B cell (primary cell): ENCODE data around the gene GABRG3. TPM values are rescaled to one million over a fixed set of nuclear protein-coding genes. Genes with fewer than 3 reads are reported as not detected.

Experiments used
- ATAC-seq: fragments of 200-7000 bp; cut with Tn5 transposase; one replicate; pipeline ENCODE4 v1.10.0; 2021; ENCODE audit warnings: low read depth, mild to moderate bottlenecking, moderate number of reproducible peaks, moderate library complexity
- CTCF ChIA-PET: fragments of 350-600 bp; sonication (Branson Sonifier 250); formaldehyde crosslinking; loops from one replicate; lab custom pipeline; 2021; ENCODE audit warnings: antibody characterized with exemption, inconsistent platforms; lab: Charles Lee
- POLR2A ChIA-PET: fragments of 350-600 bp; sonication (Branson Sonifier 250); formaldehyde crosslinking; loops from one replicate; lab custom pipeline; 2021; ENCODE audit warnings: antibody characterized with exemption; lab: Charles Lee
- DNase-seq: peaks from one replicate; pipeline ENCODE4 v3.0.0; 2013
- H2AFZ ChIP-seq: 2 replicates; pipeline ENCODE4 v1.6.1; 2012; ENCODE audit warnings: mild to moderate bottlenecking, low read depth, low read length; ENCODE audit not compliant: insufficient read depth, poor library complexity, severe bottlenecking
- H3K27ac ChIP-seq, 2 donors: 1 replicate in 1 of 2; 2 replicates in 1 of 2; pipeline ENCODE4 v1.5.1; 2012 to 2013; ENCODE audit warnings: low read length in 2 of 2, mild to moderate bottlenecking in 2 of 2, moderate library complexity in 1 of 2
- H3K27me3 ChIP-seq, 4 experiments: fragments of 200-600 bp in 1 of 4; sonication (generic) in 1 of 4; replicated peaks in 1 of 4; 1 replicate in 2 of 4; 2 replicates in 2 of 4; pipeline versions ENCODE4 v1.6.1 to v1.7.0; 2013 to 2016; ENCODE audit warnings: low read length in 3 of 4, mild to moderate bottlenecking in 2 of 4, mixed read lengths in 1 of 4, moderate library complexity in 1 of 4; ENCODE audit not compliant: insufficient read depth in 4 of 4, control insufficient read depth in 3 of 4; ENCODE audit errors: control extremely low read depth in 1 of 4
- H3K36me3 ChIP-seq, 2 experiments: replicated peaks in 1 of 2; 1 replicate in 1 of 2; 2 replicates in 1 of 2; pipeline versions ENCODE4 v1.6.1 to v1.7.1; 2013; ENCODE audit warnings: low read length in 1 of 2; ENCODE audit not compliant: insufficient read depth in 2 of 2, control insufficient read depth in 1 of 2; ENCODE audit errors: control extremely low read depth in 1 of 2, extremely low read depth in 1 of 2
- H3K4me1 ChIP-seq, 2 donors: fragments of 200-600 bp in 1 of 2; sonication (generic) in 1 of 2; 1 replicate in 1 of 2; 2 replicates in 1 of 2; pipeline versions ENCODE4 v1.5.1 to v1.6.1; 2013 to 2017; ENCODE audit warnings: low read length in 2 of 2; ENCODE audit not compliant: control insufficient read depth in 2 of 2, insufficient read depth in 2 of 2
- H3K4me2 ChIP-seq: replicated peaks from 2 replicates; pipeline ENCODE3; 2012; ENCODE audit warnings: mild to moderate bottlenecking, low read depth, low read length; ENCODE audit not compliant: poor library complexity, severe bottlenecking
- H3K4me3 ChIP-seq, 5 experiments: fragments of 200-600 bp in 1 of 5; sonication (generic) in 1 of 5; 1 replicate in 3 of 5; 2 replicates in 2 of 5; pipeline versions ENCODE4 v1.5.1 to v1.7.0; 2011 to 2016; ENCODE audit warnings: low read length in 4 of 5, mild to moderate bottlenecking in 4 of 5, low read depth in 2 of 5, control low read depth in 1 of 5, moderate library complexity in 1 of 5; ENCODE audit not compliant: insufficient read depth in 1 of 5; ENCODE audit errors: control extremely low read depth in 1 of 5, extremely low read depth in 1 of 5
- H3K79me2 ChIP-seq: fragments of 200-600 bp; sonication (generic); one replicate; pipeline ENCODE4 v1.6.0; 2016; ENCODE audit warnings: low read length; ENCODE audit not compliant: control insufficient read depth, insufficient read depth
- H3K9ac ChIP-seq: fragments of 200-600 bp; sonication (generic); 2 replicates; pipeline ENCODE4 v1.6.1; 2017; ENCODE audit warnings: mild to moderate bottlenecking, low read length, moderate library complexity
- H3K9me3 ChIP-seq, 3 donors: one replicate each; pipeline versions ENCODE4 v1.6.1 to v1.7.1; 2013; ENCODE audit warnings: low read length in 2 of 3; ENCODE audit not compliant: control insufficient read depth in 2 of 3, insufficient read depth in 1 of 3; ENCODE audit errors: control extremely low read depth in 1 of 3
- H4K20me1 ChIP-seq: 2 replicates; pipeline ENCODE4 v1.6.0; 2012; ENCODE audit warnings: mild to moderate bottlenecking, low read length; ENCODE audit not compliant: insufficient read depth, control insufficient read depth, poor library complexity, severe bottlenecking
- H3K27ac Mint-ChIP-seq: one replicate; pipeline ENCODE4 v1.8.0; 2021; ENCODE audit warnings: mixed read lengths
- H3K27me3 Mint-ChIP-seq: one replicate; pipeline ENCODE4 v1.8.0; 2021; ENCODE audit warnings: mixed read lengths
- H3K4me1 Mint-ChIP-seq: one replicate; pipeline ENCODE4 v1.8.0; 2021; ENCODE audit warnings: mixed read lengths
- H3K4me3 Mint-ChIP-seq: one replicate; pipeline ENCODE4 v1.8.0; 2021; ENCODE audit warnings: mixed read lengths
- H3K9me3 Mint-ChIP-seq: one replicate; pipeline ENCODE4 v1.8.0; 2022; ENCODE audit warnings: mixed read lengths; ENCODE audit not compliant: insufficient read depth
- EZH2 ChIP-seq: IDR thresholded peaks from 2 replicates; pipeline ENCODE4 v1.6.1; 2012; ENCODE audit warnings: borderline replicate concordance, low read depth, mild to moderate bottlenecking, moderate library complexity, low read length; ENCODE audit not compliant: insufficient read depth, poor library complexity, severe bottlenecking
- WGBS: methylation state at CpG from one replicate; pipeline ENCODE4 v1.1.5; 2013; ENCODE audit warnings: missing lambda C conversion rate; ENCODE audit not compliant: insufficient coverage; 5-methylcytosine and 5-hydroxymethylcytosine counted together
- intact Hi-C: fragments of 100-400 bp; cut with micrococcal nuclease; formaldehyde crosslinking; loops from one replicate; pipeline ENCODE4 v1.10.0; 2022
- polyA plus RNA-seq: library from polyadenylated mRNA; depleted of rRNA; stranded (reverse); fragments of >200 nt; gene quantifications from 2 replicates; pipeline ENCODE4 v1.2.3, GENCODE V29; 2012
- total RNA-seq, 2 donors: library from RNA; stranded (reverse); fragments of 120-200 nt in 1 of 2; gene quantifications; 1 replicate in 1 of 2; 2 replicates in 1 of 2; pipeline versions ENCODE4 v1.2.3 to v1.2.4, GENCODE V29; 2013 to 2022
- TF ChIP-seq, protein P1 (sequence below): fragments of 200-600 bp; IDR thresholded peaks from one replicate; pipeline ENCODE4 v1.8.0; 2022; ENCODE audit warnings: antibody characterized with exemption, mild to moderate bottlenecking

Gene GABRG3
- total and polyA plus RNA-seq, 2 donors (not counting 1 experiment from before 2014, with no cell fraction given), result not detected

DNA sequence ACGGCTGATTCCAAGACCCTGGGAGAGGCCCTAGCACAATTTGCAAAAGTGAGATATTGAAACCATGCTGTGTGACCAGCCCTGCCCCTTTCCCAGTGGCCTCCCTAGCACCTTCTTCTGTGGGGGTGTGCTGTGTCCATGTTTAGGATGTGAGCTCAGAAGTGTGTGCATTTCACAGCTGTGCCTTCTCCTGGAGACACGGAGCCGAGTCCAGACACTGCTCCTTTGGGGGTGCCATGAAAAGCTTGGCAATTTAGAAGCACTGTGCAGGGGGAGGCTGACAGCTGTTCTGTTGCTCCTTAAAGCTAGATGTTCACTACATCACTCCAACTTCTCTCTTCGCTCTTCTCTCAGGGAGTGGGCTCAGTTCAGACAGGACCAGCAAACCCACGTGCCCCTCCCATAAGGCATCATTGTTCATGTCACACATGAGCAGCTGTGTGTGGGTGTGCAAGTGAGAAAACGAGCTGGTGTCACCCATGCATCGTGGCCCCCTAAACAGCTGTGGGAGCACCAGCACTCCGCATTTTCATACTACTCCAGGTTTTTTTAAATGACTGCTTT lies 492.6 kb downstream of the GABRG3 start:
- Mint-ChIP-seq H3K4me3 (no peak overlapping the region), H3K27ac (no peak overlapping the region), H3K4me1 (no peaks in the 10 kb centered on the region), H3K9me3 (peaks cover 7% of the 10 kb centered on the region), H3K27me3 (no peaks in the 10 kb centered on the region)
- Histone ChIP-seq H3K79me2 (no peaks in the 10 kb centered on the region), H3K9me3 (peaks cover 0 to 8% (median 0%) of the 10 kb centered on the region in 3 donors), H3K4me3 (no peak overlapping the region), H3K36me3 (no peaks in the 10 kb centered on the region), H3K27me3 (no peaks in the 10 kb centered on the region), H3K4me2 (no peak overlapping the region), H4K20me1 (no peaks in the 10 kb centered on the region), H3K9ac (no peak overlapping the region), H3K27ac (no peak overlapping the region), H3K4me1 (no peaks in the 10 kb centered on the region), H2AFZ (no peak overlapping the region)
- intact Hi-C loops, result no loop called here
- POLR2A ChIA-PET, result no interaction called here
- TF ChIP-seq EZH2, result no peak
- TF ChIP-seq, protein P1, sequence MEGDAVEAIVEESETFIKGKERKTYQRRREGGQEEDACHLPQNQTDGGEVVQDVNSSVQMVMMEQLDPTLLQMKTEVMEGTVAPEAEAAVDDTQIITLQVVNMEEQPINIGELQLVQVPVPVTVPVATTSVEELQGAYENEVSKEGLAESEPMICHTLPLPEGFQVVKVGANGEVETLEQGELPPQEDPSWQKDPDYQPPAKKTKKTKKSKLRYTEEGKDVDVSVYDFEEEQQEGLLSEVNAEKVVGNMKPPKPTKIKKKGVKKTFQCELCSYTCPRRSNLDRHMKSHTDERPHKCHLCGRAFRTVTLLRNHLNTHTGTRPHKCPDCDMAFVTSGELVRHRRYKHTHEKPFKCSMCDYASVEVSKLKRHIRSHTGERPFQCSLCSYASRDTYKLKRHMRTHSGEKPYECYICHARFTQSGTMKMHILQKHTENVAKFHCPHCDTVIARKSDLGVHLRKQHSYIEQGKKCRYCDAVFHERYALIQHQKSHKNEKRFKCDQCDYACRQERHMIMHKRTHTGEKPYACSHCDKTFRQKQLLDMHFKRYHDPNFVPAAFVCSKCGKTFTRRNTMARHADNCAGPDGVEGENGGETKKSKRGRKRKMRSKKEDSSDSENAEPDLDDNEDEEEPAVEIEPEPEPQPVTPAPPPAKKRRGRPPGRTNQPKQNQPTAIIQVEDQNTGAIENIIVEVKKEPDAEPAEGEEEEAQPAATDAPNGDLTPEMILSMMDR, result no peak
- ATAC-seq, result no peak
- CTCF ChIA-PET, result no interaction called here
- no peak for DNase-seq
- 88% methylated on average over 3 of the region's 8 CpGs for WGBS

DNA sequence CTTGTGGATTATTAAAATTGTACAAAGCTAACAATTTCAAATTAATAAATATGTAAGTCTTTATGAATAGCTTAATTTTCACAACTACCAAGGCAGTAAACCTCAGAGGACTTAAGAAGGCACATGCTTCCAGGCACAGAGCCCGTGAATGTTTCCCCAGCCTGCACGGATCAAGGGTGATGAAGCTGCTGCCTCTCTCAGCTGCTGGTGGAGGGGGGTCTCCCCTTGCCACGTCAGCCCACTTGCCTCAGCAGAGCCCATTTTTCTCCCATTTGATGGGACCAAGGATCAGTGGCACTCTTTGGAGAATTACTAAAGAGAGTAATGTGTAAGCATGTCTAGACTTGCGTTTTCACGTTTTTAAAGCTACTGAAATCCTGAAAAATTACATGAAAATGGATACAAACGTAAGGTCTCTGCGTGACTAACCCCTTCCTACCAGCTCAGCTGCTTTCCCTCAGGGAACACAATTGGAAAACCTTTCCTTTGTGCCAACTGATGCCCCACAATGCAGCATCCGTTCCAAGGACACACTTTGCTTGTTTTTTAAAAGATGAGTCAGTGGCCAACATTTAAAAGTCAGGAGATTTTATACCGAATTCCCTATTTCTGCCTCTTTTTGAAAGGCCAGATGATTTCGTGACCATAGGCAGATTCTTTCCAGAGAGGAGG lies 494.1 kb downstream of the GABRG3 start:
- Histone ChIP-seq H3K79me2 (no peaks in the 10 kb centered on the region), H3K9ac (no peak overlapping the region), H3K4me3 (no peak overlapping the region), H3K4me1 (no peaks in the 10 kb centered on the region), H3K4me2 (no peak overlapping the region), H3K9me3 (peaks cover 0 to 7% (median 0%) of the 10 kb centered on the region in 3 donors), H2AFZ (no peak overlapping the region), H4K20me1 (no peaks in the 10 kb centered on the region), H3K27ac (no peak overlapping the region), H3K36me3 (no peaks in the 10 kb centered on the region), H3K27me3 (no peaks in the 10 kb centered on the region)
- TF ChIP-seq EZH2, result no peak
- TF ChIP-seq, protein P1, result no peak
- WGBS, result 79% methylated on average over 4 of the region's 10 CpGs
- DNase-seq, result no peak
- peaks cover 7% of the 10 kb centered on the region for H3K9me3 Mint-ChIP-seq
- no peak overlapping the region for H3K4me3 Mint-ChIP-seq
- no peaks in the 10 kb centered on the region for H3K4me1 Mint-ChIP-seq
- CTCF ChIA-PET, result no interaction called here
- H3K27me3 Mint-ChIP-seq, result no peaks in the 10 kb centered on the region
- no peak overlapping the region for H3K27ac Mint-ChIP-seq
- POLR2A ChIA-PET, result no interaction called here
- intact Hi-C loops, result no loop called here
- no peak for ATAC-seq
